Stimulated activated CD4-positive, alpha-beta T cell treated with anti-CD3 and anti-CD28 coated beads, Interleukin-4, amount 100 ng/mL, for 24 hours (primary cell): Measurements from ENCODE around the gene KCNS3.

Source experiments
- DNase-seq: peaks from one replicate; pipeline ENCODE4 v3.0.0-alpha.2; 2020

Gene KCNS3

DNA sequence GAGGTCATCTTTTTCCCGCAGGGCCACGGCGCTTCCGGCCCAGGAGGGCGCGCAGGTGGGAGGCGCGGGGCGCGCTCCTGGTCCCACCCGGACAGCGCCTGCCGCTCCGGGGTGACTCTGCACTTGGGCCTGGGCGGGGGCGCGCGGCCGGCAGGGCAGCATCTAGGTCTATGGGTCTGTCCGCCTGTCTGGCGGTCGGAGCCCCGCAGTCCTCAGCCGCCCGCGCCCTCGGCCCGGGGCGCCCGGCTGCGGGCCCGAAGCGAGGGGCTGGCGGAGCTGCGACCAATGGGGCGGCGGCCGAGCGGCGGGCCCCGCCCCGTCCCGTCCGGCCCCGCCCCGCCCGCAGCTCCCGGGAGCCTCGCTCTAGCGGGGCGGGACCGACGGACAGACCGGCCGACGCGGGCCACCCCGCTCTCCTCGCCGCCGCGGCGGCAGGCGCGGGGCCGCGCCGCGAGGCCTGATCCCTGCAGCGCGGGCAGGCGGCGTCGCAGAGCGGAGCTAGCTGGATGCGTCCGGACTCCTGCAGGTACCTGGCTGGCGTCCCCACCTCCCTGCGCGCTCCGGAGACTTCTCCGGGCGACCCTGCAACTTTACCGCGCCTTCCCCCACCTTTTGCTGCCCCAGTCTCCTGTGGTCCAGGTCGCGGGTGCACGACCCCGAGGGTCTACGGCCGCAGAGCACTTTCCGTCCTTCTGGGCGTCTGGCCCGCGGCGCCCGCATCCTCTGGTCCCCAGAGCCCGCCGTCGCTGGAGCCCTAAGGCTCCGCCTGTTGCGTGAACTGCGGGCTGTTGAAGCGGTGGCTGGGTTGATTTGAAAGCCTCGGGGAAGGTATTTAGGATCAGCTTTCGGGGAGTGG lies at the start of gene KCNS3:
TSS of gene KCNS3 (plus strand) at position 387 of the 856 bp plus-strand sequence. CDS start 52,342 bp downstream, outside the sequence.
- DNase-seq, result no peak

GRCh38 chr2:17830053-17831034 lies 48.1 kb upstream of the KCNS3 start:
- peak; percentile 19 for DNase-seq

DNA sequence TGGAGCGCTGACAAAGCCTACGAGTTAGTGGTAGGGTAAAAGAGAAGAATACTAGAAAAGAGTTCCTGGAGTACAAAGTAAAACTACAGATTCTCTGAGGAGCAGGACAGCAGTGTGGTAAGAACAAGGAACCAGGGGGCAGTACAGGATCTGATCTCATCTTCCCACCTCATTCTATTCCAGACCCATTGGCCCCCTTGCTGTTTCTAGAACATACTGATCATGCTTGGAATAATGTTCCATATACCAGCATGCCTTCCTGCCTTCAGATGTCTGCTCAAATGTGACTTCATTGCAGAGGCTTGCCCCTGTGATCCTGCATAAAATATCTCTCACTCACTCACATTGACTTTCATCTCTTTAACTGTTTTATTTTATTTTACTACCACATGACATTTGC lies 43.0 kb upstream of the KCNS3 start:
- DNase-seq, result no peak

DNA sequence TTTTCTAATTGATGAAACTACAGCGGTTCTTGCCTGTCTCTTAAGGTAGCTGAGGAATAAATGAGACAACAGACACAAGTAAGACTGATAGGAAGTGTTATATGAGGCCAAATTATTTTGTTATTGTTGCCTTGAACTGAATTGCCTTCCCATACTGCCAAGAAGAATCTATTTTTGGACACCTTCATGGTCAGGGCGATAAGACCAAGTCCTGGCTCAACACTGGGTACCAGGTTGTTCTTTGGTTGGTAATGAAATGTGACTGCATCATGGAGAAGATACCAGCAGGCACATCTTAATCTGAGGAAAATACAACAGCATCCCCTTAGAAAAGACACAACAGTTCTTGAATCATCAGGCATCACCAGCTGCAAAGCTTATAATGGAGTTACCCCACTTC lies 38.5 kb upstream of the KCNS3 start:
- no peak for DNase-seq

- DNase-seq, result no peak
Observed at GRCh38 chr2:17843457-17843856, 35.0 kb upstream of the KCNS3 start.

DNA sequence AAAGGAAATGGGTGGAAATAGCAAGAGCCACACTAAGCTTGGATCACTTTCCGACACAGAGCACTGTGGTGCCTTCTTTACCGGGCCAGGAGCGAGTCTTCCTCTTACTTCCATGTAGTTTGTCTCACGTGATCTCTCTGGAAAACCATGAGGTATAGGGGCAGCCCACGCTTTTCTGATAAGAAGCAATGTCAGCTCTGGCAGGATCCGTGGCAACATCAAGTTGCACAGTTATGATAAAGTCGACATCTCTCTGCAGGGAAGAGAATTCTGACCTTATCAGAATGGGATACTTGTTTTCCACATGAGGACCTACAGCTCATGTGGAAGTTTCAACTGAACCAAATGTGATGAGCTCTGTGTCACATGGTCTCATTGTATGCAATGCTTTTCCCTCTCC lies 32.7 kb upstream of the KCNS3 start:
- no peak for DNase-seq

- DNase-seq, result no peak
Observed at GRCh38 chr2:17846676-17847075, 31.8 kb upstream of the KCNS3 start.

- no peak for DNase-seq
Observed at GRCh38 chr2:17847236-17847635, 31.2 kb upstream of the KCNS3 start.

DNA sequence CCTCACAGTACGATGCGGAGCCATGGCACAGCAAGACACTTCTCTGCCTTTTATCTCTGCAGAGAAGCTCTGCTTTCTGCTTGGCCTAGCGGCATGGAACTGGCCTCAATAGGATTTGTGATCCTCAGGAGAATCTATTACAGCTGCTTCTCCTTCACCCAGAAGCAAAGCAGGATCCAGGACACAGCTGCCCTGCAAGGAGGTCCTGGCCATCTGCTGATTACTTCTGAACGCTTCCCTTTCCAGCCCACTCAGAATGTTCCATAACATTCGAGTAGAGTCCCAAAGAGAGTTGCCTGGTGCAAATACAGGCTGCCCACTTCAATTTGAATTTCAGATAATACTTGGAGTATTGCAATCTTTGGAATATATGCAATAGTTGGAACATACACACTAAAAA lies 29.2 kb upstream of the KCNS3 start:
- no peak for DNase-seq

- no peak for DNase-seq
Observed at GRCh38 chr2:17850151-17850550, 28.3 kb upstream of the KCNS3 start.

GRCh38 chr2:17851731-17852585 lies 26.5 kb upstream of the KCNS3 start:
- DNase-seq, result no peak

GRCh38 chr2:17853799-17854198 lies 24.7 kb upstream of the KCNS3 start:
- DNase-seq, result no peak

DNA sequence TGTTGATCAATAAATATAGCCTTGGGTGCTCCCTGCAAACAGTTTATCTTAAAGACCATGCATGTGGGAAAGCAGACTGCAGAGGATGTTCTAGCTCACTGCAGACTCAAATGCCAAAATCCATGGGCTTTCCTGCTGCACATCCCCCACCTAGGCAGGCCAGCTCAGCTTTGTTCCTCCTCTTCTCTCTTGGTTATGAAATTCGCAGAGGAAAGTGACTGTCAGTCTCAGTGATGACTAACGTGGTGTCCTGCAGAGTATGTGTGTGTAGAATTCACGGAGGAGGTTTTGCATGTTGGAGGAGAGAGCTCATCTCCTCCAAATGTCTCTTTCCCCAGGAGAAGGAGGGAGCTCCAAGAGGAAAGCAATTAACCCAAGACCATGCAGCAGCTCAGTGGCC lies 21.4 kb upstream of the KCNS3 start:
- DNase-seq, result no peak

GRCh38 chr2:17858064-17858463 lies 20.4 kb upstream of the KCNS3 start:
- no peak for DNase-seq

- DNase-seq, result no peak
Observed at GRCh38 chr2:17863539-17863938, 14.9 kb upstream of the KCNS3 start.

DNA sequence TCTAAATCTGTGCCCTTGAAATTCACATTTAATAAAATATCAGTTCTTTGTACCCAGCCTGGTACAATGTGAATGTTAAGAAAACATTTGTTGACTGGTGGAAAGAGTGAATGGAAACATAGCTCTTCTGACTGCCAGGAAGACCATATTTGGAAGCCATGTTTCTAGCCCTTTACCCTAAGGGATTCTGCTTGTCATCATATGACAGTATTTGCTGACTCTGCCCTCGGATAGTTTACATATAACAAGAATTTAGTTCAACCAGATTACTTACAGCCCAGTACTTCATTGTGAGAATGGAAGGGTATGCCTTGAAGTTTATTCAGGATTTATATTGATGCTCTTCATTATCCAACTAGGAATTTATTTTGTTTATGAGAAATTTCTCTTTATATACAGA lies 13.8 kb upstream of the KCNS3 start:
- DNase-seq, result no peak

DNA sequence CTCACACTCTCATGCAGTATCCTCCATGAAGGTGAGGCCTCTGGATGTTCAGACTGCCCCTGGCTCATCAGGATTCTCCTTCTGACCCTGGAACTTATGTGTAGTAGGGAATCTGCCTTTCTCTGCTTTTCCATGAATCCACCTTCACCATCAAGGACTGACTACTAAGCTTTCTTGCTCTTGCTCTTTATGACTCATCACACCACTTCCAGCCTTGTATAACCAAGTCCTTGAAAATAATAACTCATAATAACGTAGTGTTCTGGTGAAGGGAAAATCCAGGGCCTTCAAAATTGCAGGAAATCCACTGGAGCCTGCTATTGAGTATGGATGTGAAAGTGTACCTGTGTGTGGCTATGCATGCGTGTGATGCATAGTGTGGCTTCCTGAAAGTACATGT lies 11.3 kb upstream of the KCNS3 start:
- no peak for DNase-seq

- DNase-seq, result no peak
Observed at GRCh38 chr2:17869128-17869527, 9.3 kb upstream of the KCNS3 start.

DNA sequence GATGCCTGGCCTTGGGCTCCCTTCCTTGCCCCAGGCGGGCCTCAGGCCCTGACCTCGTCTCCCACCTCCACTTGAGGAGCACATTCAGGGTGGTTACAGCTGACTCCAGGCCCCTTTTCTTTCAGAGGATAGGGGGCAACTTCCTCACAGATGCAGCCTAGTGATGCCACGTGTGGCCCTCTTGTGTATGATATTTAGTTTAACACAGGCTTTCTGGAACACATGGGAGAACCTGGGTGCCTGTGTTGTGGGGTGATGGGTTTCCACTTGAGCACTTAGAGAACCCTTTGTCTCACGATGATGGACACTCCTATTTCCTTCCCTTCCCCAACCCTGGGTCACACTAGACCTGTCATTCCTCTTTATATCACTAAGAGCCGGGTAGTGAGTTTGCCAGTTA lies 6.8 kb upstream of the KCNS3 start:
- DNase-seq, result no peak

- no peak for DNase-seq
Observed at GRCh38 chr2:17873021-17873420, 5.4 kb upstream of the KCNS3 start.

DNA sequence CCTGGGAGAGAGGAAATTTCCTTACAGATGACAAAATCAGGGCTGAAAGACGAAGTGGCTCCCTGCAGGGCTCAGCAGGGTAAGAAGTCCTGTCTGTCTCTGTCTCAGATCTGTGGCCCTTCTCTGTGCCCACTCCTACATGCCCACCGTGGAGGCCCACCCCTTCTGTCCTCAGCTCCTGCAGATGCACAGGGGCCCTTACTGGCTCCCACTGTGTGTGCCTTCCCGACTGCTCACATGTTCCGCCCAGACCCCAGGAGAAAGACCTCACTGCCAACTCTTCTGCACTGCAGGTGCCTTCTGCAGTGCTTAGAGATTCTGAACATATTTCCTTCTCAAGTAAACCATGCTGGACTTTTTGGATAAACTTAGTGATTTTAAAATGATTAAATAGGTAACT lies 1.9 kb upstream of the KCNS3 start:
- DNase-seq, result no peak

- no peak for DNase-seq
Observed at GRCh38 chr2:17877811-17878280, 621 bp upstream of the KCNS3 start.
